Uterus (tissue), 2 donors: Measurements from ENCODE around the gene MSI1.

Experiments used
- CTCF ChIP-seq, 4 experiments: fragments of 200-600 bp in 2 of 4; fragments of 450-650 bp in 2 of 4; sonication (generic) in 2 of 4; IDR thresholded peaks; one replicate each; pipeline ENCODE4 v1.5.1; 2016 to 2019; ENCODE audit warnings: antibody characterized with exemption in 4 of 4, mild to moderate bottlenecking in 2 of 4, moderate library complexity in 1 of 4
- POLR2A ChIP-seq, 2 donors: fragments of 450-650 bp; IDR thresholded peaks; one replicate each; pipeline ENCODE4 v1.6.1; 2016; ENCODE audit warnings: antibody characterized with exemption in 2 of 2, mild to moderate bottlenecking in 1 of 2, moderate library complexity in 1 of 2

GRCh38 chr12:120406553-120406952 lies 37.6 kb upstream of the MSI1 start:
- TF ChIP-seq POLR2A (IDR thresholded peaks at IDR 0.05) (no peak), CTCF (IDR thresholded peaks at IDR 0.05) (no peak)
